ENCODE measurements around the gene MICAL2. TPM values are rescaled to one million over a fixed set of nuclear protein-coding genes. Genes with fewer than 3 reads are reported as not detected.

Gene MICAL2
- total and polyA plus RNA-seq, 2 of the 8 experiments (the other 6 are each of a cell fraction or from before 2014, with no cell fraction given) = 1.3 to 4.1 TPM

DNA sequence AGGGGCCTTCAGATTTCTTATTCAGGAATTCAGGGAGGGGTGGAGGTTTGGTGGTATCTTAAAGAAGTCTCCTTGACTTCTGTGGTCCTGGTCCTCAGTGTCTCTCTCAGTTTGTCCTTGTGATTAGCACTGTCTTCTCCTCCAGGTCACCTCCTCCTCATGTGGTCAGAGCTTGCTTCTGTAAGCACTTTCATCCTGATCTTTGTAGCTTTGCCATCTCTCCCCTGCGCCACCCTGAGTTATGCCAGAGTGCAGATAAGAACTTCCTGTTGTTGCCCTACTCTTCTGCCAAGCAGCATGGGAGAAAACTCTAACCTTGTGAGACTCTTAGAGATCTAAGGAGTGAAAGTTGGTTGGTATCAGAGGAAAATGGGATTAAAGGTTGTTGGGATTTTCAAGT, 30.9 kb downstream of the MICAL2 start (continued):
- TF ChIP-seq, protein P1, sequence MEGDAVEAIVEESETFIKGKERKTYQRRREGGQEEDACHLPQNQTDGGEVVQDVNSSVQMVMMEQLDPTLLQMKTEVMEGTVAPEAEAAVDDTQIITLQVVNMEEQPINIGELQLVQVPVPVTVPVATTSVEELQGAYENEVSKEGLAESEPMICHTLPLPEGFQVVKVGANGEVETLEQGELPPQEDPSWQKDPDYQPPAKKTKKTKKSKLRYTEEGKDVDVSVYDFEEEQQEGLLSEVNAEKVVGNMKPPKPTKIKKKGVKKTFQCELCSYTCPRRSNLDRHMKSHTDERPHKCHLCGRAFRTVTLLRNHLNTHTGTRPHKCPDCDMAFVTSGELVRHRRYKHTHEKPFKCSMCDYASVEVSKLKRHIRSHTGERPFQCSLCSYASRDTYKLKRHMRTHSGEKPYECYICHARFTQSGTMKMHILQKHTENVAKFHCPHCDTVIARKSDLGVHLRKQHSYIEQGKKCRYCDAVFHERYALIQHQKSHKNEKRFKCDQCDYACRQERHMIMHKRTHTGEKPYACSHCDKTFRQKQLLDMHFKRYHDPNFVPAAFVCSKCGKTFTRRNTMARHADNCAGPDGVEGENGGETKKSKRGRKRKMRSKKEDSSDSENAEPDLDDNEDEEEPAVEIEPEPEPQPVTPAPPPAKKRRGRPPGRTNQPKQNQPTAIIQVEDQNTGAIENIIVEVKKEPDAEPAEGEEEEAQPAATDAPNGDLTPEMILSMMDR (IDR thresholded peaks at IDR 0.05; ENCODE audit: control extremely low read depth in 1 of 3, insufficient read depth in 1 of 3, low read depth in 1 of 3, low read length in 3 of 3) = no peak
- TF ChIP-seq POLR2AphosphoS5 (IDR thresholded peaks at IDR 0.05; ENCODE audit: low read depth, low read length) (no peak), HDAC2 (IDR thresholded peaks at IDR 0.05; ENCODE audit: borderline replicate concordance in 1 of 2, low read depth in 2 of 2, low read length in 2 of 2) (no peak)

All from H1 (cell line).